GM18520 (cell line): ENCODE measurements around the gene NTN1.
A peak's percentile ranks its signal among the peaks of the same experiment; 100 is the strongest.

Source experiments
- ATAC-seq: cut with Tn5 transposase; IDR thresholded peaks from one replicate; pipeline ENCODE4 v1.9.1; 2021; ENCODE audit not compliant: unreplicated experiment

The NTN1 gene

DNA sequence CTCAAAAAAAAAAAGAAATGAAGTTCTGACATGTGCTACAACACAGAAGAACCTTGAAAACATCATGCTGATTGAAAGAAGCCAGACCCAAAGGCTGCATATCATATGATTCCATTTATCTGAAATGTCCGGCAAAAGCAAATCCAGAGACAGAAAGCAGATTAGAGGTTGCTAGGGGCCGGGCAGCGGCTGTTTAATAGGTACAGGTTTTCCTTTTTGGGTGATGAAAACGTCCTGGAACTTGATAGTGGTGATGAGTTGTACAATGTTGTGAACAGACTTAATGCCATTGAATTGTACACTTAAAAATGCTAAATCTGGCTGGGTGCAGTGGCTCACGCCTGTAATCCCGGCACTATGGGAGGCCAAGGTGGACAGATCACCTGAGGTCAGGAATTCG, 166.5 kb downstream of the NTN1 start:
- ATAC-seq, result no peak

DNA sequence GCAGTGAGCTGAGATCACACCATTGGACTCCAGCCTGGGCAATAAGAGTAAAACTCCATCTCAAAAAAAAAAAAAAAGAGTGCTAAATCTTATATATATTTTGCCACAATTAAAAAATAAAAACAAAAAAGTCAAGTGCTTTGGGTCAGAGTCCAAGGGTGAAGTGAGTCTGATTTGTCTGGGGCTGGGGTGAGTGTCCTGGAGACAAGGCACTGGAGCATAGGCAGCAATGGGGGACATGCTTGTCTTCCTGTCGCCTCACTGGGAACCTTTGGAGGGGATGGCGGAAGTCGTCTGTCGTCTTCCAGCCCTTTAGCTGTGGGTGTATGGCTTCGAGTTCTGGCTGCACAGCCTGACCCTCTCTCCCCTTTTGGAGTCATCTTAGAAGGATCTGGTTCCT, 167.1 kb downstream of the NTN1 start:
- no peak for ATAC-seq

DNA sequence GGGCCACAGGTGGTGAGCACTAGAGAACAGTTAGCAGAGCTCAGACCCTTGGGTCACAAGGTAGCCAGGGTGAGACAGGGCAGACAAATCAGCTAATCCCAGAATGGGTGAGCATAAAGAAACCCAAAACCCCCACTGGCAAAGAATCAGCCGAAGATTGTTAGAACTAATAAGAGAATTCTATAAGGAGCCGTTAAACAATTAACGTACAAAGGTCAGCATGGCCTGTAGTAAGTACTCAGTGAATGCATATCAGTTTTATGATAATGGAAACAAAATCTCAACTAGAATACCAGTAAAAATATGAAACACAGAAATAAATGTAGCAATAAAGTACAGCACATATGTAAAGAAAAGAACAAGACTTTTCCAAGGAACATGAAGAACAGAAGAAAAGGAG, 168.6 kb downstream of the NTN1 start:
- no peak for ATAC-seq

DNA sequence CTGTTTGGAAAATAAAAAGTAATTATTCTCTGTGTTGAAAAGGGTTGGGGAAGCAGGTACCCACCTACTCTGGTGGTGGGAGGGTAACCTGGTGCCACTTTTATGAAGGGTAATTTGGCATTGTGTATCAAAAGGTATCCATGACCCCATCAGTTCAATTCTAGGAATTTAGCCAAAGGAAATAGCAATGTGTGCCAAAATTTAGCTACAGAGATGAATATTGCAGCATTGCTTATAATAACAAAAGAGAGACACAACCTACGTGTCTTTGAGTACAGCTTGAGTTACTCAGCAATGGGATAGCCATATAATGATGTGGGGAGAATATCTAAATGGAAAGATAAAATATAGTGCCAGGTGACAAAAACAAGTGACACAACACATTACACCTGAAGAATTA, 170.7 kb downstream of the NTN1 start:
- no peak for ATAC-seq

DNA sequence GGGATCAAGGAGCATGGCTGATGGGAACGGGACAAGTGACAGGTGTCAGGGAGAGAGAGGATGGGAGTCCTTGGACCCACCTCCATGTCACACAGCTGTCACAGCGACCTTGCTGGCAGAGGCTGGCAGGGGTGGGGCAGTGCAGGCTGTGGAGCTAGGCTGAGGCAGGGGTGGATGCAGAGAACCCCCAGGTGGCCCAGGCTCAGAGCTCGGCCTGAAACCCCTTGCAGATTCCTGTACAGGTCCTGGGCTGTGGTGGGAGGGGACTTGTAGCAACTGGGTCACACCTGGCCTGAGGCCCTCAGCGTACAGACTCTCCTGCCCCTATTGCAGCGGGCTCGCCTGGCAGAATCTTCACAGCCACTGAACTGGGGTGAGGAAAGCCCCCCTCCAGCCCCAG, 174.1 kb downstream of the NTN1 start:
- no peak for ATAC-seq

DNA sequence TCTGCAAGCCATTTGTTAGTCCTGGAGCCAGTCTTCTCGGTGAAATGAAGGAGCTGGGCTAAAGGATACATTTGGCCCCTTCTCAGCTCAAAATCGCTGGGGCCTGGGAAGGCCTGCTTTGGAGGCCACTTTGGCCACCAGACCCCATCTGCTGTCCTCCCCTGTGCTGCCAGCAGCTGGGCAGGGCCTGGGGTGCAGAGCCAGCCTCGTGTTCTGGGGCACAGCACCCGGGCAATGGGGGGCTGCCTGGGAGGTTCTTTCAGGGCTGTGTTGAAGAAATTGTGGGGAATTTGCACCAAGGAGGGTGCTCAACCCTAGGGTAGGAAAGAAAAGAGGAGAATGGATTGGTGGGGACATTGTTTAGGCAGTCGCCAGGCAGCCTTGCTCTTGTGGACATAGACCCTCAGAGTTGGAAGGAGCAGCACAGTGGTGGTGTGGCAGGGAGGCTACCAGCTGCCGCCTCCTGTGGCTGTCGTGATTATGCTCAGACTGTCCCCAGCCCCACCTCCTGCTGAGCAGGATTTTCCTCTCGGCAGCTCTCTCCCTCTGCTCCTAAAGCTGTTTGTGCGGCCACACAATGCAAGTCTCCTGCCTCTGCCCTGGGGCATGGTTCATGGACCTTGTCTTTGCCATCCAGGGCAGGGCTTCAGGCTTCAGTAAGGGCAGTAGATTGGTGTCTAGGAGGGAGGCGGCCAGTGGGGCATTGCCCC, 174.8 kb downstream of the NTN1 start:
- no peak for ATAC-seq

DNA sequence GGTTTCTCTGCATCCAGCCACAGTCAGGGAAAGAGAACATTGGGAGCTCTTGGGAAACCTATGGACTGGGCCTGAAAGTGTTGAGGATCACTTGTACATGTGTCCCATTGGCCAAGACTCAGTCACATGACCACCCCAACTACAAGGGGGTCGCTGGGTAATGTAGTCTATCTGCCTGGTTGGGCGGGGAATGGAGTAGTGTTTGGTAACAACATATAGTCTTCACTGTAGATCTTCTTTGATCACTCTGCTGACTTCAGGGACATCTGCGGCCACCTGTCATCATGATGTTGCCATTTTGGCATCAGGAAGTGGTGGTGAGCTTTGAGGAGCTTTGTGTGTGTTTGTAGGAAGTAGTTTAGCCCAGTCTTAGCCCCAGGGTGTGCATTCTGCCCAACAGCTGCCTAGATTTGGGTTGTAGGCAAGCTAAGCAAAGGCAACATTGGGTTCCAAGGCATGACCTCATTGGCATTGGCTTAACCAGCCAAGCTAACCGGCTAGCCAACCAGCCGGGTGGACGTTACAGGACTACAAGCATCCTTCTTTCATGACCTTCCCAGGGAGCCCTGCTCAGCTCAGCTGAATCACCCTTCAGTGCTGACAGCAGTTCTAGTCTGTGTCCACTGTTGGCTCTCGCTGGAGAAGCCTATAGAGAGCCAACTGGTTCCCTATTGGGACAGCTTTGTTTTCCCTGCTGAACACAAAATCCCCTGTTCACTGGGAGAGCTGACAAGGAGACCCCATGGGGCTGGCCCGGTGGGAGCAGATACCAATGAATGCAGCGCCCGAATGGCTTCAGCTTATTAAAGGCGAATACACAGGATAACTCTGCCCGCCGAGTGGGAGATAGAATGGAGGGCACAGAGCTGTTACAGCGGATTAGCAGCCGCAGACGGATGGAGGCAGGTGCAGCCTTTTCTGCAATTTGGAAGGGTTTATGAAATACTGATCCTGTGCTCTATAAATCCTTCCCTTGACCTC, 178.6 kb downstream of the NTN1 start:
- ATAC-seq, result no peak

DNA sequence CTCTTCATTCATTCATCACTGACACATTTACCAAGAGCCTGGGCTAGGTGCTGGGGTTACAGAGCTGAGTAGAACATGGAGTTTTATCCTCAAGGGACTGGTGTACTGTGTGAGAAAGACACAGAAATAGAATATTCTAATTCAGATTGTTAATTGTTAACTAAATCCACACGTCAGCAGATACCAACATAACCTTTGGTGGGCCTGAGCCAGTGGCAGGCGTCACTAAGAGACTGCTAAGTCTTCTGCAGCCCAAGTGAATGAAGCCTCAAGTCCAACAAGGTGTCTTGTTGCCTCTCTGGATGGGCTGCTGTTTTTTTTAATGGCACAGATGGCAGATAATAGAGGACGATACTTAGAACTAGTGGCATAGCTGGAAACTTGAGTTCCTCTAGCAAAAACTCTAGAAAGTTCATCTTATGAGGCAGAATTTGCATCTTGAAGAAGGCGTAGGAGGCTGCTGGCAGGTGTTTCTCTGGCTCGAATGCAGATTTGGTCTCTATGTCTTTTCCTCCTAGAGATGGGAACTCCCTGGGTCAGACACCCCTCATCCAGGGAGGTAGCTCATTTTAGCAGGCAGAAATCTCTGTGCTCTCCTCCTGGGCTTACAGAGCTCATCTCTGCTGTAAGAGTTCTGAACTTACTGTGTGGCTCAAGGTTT, 179.5 kb downstream of the NTN1 start:
- peak; percentile 83 for ATAC-seq

DNA sequence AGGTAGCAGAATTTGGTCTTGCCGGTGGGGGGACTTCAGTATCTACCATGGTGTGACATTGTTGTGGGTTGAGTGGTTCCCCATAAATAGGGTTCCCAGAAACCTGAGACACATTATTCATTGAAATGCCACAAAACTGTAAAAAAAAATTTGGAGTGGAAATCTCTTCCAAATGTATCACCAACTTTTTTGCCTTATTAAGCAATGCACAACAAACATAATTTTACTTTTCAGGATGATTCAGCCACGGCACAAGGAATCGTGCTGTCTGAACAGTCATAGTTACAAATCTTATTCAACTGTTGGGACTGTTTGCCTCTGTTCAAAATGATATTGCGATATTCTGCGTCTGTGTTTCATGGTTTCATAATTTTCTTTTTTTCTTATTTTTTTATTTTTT, 181.2 kb downstream of the NTN1 start:
- ATAC-seq, result no peak

DNA sequence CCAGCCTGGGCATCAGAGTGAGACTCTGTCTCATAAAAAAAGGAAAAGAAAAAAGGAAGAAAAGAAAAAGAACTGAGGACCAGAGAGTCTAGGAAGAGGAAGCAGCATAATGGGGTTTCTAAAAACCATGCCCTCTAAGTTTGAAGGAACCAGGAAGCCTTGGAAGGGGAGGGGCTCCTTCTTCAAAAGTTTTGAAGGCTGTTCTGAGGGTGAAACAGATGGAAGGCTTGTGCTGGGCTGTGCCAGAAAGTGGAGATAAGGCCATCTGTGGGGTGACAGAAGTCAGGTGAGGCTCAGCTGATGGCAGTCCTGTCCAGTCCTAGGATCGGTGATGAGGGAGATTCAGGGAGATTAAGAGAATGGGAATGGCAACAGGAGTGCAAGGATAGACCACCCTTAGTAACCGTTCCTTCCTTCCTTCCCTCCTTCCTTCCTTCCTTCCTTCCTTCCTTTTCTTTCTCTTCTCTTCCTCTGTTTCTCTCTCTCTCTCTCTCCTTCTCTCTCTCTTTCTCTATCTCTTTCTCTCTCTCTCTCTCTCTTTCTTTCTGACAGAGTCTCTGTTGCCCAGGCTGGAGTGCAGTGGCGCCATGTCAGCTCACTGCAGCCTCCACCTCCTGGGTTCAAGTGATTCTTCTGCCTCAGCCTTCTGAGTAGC, 182.6 kb downstream of the NTN1 start:
- ATAC-seq, result no peak

DNA sequence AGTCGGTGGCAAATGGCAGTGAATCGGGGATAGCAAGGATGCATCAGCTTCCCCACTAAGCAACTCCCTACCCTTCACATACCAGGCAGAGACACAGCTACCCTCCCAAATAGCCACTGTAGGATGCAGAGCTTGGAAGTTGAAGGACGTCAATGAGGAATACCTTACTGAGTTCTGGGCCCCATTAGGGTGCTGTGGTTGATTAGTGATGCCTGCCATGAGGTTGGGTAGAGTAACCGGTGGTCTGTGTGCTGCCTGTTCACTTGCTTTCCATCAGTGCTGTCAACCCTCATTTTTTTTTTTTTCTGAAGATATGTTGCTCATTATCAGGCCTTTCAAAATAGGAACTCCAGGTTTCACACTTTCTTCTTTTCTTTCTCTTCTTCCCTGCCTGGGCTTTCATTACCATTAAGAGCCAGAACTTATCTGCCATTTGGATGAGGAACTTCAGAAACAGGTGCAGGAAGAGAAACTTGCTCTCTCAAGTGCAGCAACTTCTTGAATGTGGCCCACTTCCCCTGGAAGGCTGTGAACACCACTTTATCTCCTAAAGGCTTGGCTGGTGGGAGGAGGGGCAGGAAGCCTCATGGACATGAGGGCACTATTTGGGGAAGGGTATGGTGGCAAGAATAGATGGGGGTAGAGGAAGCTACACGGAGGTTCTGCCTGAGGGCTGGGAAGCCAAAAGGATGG, 183.5 kb downstream of the NTN1 start:
- no peak for ATAC-seq

DNA sequence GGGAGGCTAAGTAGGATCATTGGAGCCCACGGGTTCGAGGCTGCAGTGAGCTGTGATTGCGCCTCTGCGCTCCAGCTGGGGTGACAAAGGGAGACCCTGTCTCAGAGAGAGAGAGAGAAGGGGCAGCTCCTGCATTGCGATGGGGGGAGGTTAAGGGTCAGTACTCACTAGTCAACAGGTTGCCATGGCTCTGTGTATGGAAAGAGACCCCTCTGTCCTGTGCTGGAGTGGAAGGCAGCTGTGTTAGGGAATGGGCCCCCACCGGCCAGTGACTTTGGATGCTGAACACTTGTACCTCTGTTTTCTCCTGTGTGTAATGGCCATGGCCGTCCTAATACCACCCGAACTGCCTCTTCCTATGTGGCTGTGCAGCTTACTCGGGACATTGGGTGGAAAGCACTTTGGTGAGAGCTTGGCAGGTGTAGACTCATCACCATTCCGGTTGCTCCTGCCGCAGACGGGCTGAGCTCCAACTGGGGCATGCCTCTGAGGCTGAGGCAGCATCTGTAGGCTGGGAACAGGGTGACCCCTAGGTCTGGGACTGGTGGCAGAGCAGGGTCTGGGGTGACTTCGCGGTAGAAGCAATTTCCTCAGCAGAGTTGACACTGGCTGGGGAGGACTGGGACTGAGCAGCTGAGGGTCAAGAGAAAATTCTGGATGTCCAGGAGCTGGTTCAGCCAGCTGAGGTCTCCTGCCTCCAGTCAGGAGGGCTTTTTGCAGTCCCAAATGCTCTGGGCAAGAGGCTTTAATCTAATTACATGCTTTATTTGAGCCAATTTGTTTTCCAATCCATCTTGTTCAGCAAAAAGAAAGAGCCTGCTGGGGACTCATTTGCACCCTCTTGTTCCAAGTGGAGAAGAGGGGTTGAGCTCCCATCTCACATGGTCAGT, 184.5 kb downstream of the NTN1 start:
- ATAC-seq, result no peak

DNA sequence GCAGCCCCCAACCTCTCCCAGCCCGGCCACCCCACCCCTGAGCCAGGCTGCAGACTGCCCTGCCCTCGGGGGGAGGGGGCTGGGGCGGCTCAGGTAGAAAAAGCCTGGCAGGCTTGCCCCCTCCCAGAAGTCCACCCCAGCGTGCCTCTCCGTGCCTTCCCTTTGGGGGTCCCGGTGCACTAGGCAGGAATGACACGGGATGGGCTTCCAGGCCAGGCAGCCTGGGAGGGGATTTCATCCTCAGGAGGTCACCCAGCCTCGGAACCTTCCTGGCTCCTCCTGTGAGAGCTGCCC, 185.0 kb downstream of the NTN1 start:
- no peak for ATAC-seq

DNA sequence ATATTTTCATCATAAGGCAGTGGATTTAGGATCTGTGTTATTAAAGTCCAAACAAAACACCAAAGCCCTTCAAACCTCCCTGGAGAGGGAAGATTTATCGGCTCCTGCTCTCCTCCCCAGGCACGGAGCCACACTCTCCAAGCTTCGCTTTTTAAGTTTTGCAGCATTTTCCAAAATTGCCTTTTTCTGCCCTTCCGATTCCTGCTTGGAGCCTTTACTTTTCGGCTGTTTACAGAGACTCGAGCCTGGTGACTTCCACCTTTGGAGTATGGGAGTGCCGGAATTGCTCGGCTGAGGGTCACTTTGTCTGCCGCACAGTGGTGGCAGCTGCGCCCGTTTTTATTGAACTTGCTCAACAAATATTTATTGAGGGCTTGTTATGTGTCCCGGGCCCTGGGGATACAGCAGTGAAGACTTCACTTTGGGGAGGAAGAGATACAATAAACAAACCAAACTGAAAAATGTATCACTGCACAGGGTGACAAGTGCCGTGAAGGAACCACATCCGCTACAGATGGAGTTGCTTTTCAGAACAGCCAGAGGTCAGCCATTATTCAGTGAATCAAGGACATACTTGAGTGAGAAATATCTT, 185.5 kb downstream of the NTN1 start:
- ATAC-seq, result no peak

DNA sequence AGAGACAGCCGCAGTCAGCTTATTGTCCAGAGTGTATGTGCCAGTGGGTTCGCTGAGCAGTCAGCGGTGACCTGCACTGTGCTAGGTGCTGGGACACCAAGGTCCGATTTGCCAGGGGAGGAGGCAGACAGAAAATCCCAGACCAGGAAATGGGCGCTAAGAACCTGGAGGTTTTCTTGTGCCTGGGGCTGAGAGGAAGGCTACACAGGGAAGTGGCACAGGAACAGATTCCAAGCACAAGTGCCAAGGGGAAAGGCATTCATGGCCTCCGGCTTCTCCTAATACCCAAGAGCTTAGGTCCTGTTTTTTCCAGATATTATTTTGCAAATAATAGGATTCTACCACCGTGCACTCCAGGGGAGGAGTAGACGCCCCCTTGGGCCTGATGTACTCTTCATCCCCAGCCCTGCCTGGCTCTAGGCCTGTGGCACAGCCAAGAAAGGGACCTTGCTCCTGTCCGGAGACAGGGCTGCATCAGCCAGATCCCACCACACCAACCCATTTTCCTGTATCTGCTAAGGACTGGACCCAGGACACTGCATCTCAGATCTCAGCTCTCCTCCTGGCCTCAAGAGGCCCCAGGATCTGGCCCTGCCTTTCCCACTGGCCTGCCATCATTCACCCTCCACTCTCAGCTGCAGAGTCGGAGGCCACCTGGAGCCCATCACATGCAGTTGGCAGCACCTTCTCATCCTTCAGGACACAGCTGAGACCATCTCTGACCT, 187.2 kb downstream of the NTN1 start:
- no peak for ATAC-seq

DNA sequence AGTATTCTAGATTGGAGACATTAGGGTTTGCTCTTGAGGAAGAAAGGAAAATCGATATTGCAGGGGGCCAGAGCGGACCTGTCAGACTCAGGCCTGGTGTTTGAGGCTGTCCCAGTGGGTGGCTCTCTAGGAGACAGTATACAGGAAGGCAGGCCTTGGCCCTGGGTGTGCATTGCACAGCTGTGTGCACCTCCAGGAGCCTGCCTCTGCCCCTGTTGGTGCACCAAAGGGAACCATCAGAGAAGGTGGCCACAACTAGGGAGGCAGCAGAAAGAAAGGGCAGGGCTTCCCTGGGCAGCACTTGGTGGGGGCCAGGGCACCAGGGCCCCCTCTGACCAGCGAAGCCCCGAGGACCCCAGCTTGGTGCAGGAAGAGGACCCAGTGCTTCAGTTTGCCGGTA, 188.0 kb downstream of the NTN1 start:
- no peak for ATAC-seq

DNA sequence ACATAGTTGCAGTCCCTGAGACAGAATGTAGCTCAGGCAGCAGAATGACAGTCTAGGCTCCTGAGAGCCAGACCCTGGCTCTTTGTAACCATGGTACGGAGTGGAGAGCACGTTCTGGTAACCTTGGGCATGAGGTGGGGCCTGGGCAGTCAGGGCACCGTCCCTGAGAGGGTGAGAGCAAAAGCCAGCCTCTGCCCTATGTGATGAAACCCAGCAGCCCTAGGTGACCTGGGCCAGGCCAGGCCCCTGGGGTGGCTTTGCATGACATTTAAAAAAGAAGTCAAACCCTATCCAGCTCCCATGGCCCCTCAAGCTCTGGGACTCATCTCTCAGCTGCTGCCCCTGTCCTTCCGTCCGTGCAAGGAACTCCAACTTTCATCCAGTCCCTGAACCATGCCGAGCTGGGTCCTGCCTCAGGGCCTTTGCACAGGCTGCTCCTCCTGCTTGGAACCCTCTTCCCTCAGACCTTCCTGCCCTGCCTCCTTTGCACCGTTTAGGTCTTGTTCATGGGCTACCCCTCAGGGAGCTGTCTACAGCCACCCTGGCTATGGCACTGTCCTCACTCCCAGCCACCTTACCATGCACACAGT, 188.6 kb downstream of the NTN1 start:
- ATAC-seq, result no peak

DNA sequence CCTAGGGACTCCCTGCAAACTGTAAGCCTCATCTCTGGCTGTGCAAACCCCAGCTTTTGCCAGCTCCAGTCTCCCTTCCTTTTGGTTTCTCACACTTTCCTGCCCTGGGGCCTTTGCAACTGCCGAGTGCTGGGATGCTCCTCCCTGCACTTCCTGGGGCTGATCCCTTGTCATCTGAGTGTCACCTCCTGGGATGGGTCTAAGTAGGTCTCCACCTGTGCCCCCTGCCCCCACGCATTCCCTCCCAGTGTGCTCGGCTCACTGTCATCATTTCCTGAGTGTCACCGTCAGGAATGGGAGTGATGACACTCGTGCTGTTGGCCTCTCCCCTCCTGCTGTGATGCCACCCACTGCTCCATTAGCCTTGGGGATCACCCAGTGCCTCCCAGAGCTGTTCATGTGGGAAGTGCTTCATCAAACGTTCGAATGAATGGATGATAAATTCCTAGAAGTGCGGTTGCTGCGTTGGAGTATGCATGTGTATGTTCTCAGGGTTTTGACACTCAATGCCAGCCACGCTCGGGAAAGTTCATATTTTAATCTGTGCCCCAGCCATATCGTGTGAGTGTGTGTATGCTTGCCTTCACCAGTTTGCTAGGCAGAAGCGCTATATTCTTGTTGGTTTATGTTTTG, 189.9 kb downstream of the NTN1 start:
- ATAC-seq, result no peak
